ENCODE results near the gene GALNT14. TPM values are rescaled to one million over a fixed set of nuclear protein-coding genes. Genes with fewer than 3 reads are reported as not detected.

Gene GALNT14
- total RNA-seq, 4 donors from 2014 or later, result 3.2 to 6.6 (median 4.7) TPM

- Histone ChIP-seq H3K36me3 (no peaks in the 10 kb centered on the region), H3K4me1 (no peaks in the 10 kb centered on the region), H3K9me3 (no peaks in the 10 kb centered on the region), H3K4me3 (no peak overlapping the region), H3K27me3 (peaks cover 11% of the 10 kb centered on the region), H3K27ac (no peak overlapping the region)
- TF ChIP-seq POLR2AphosphoS5 (IDR thresholded peaks at IDR 0.05) (no peak), CTCF (IDR thresholded peaks at IDR 0.05) (no peak), EP300 (IDR thresholded peaks at IDR 0.05) (no peak), POLR2A (IDR thresholded peaks at IDR 0.05) (no peak)
- 84% methylated on average over 6 of the region's 6 CpGs for WGBS
- DNase-seq (ENCODE audit: low spot score in 2 of 2), result no peak
Measured at GRCh38 chr2:31150120-31150670, 12.0 kb upstream of the GALNT14 start.

GRCh38 chr2:31148514-31148913 is 10.3 kb upstream of the GALNT14 start:
- no peak for DNase-seq (ENCODE audit: low spot score in 2 of 2)
- H3K36me3 ChIP-seq, result no peaks in the 10 kb centered on the region
- H3K9me3 ChIP-seq, result no peaks in the 10 kb centered on the region
- H3K27ac ChIP-seq, result no peak overlapping the region
- H3K4me1 ChIP-seq, result no peaks in the 10 kb centered on the region
- H3K27me3 ChIP-seq, result peaks cover 11% of the 10 kb centered on the region
- H3K4me3 ChIP-seq, result no peak overlapping the region
- WGBS, result 90% methylated on average over 2 of the region's 2 CpGs
- TF ChIP-seq CTCF (IDR thresholded peaks at IDR 0.05) (no peak), POLR2A (IDR thresholded peaks at IDR 0.05) (no peak), EP300 (IDR thresholded peaks at IDR 0.05) (no peak), POLR2AphosphoS5 (IDR thresholded peaks at IDR 0.05) (no peak)

- peaks cover 11% of the 10 kb centered on the region for H3K27me3 ChIP-seq
- no peaks in the 10 kb centered on the region for H3K9me3 ChIP-seq
- no peak for DNase-seq (ENCODE audit: low spot score in 2 of 2)
- no peak overlapping the region for H3K27ac ChIP-seq
- H3K4me1 ChIP-seq, result no peaks in the 10 kb centered on the region
- no peak for TF ChIP-seq EP300 (IDR thresholded peaks at IDR 0.05)
- no peak for TF ChIP-seq CTCF (IDR thresholded peaks at IDR 0.05)
- no peak for TF ChIP-seq POLR2AphosphoS5 (IDR thresholded peaks at IDR 0.05)
- no peak for TF ChIP-seq POLR2A (IDR thresholded peaks at IDR 0.05)
- H3K36me3 ChIP-seq, result no peaks in the 10 kb centered on the region
- no peak overlapping the region for H3K4me3 ChIP-seq
- 68% methylated on average over 5 of the region's 5 CpGs for WGBS
Measured at GRCh38 chr2:31147645-31148044, 9.4 kb upstream of the GALNT14 start.

GRCh38 chr2:31142110-31142509 is 3.9 kb upstream of the GALNT14 start:
- WGBS, result 65% methylated on average over 3 of the region's 3 CpGs
- Histone ChIP-seq H3K27me3 (peaks cover 20% of the 10 kb centered on the region), H3K36me3 (no peaks in the 10 kb centered on the region), H3K27ac (no peak overlapping the region), H3K4me1 (peaks cover 17% of the 10 kb centered on the region), H3K4me3 (no peak overlapping the region), H3K9me3 (no peaks in the 10 kb centered on the region)
- TF ChIP-seq POLR2AphosphoS5 (IDR thresholded peaks at IDR 0.05) (no peak), CTCF (IDR thresholded peaks at IDR 0.05) (no peak)
- no peak for DNase-seq (ENCODE audit: low spot score in 2 of 2)

- Histone ChIP-seq H3K27ac (no peak overlapping the region), H3K27me3 (peaks cover 26% of the 10 kb centered on the region), H3K4me1 (peaks cover 21% of the 10 kb centered on the region), H3K9me3 (no peaks in the 10 kb centered on the region), H3K4me3 (no peak overlapping the region), H3K36me3 (no peaks in the 10 kb centered on the region)
- WGBS, result 83% methylated on average over 15 of the region's 15 CpGs
- DNase-seq (ENCODE audit: low spot score in 2 of 2), result no peak
- TF ChIP-seq POLR2A (IDR thresholded peaks at IDR 0.05) (no peak), EP300 (IDR thresholded peaks at IDR 0.05) (no peak), CTCF (IDR thresholded peaks at IDR 0.05) (no peak), POLR2AphosphoS5 (IDR thresholded peaks at IDR 0.05) (no peak)
Measured at GRCh38 chr2:31141443-31142085, 3.3 kb upstream of the GALNT14 start.

Measured in suprapubic skin (tissue), 4 donors.